SU-DHL-6 (cell line): ENCODE results near the gene PPARGC1A.

ENCODE experiments used
- H2AFZ ChIP-seq: fragments of 200-600 bp; sonication (generic); 2 replicates; pipeline ENCODE4 v1.6.1; 2014; ENCODE audit warnings: low read depth, mild to moderate bottlenecking, moderate library complexity, mixed read lengths, antibody characterized with exemption, low read length; ENCODE audit not compliant: severe bottlenecking
- H3F3A ChIP-seq: fragments of 200-600 bp; shearing (Covaris generic); 2 replicates; pipeline ENCODE4 v1.6.0; 2016; ENCODE audit warnings: antibody characterized with exemption, mild to moderate bottlenecking; ENCODE audit not compliant: insufficient read depth
- H3K27ac ChIP-seq: fragments of 200-600 bp; sonication (generic); 2 replicates; pipeline ENCODE4 v1.5.1; 2016; ENCODE audit warnings: low read depth, mild to moderate bottlenecking, low read length, moderate library complexity, mixed read lengths
- H3K27me3 ChIP-seq: fragments of 200-600 bp; sonication (generic), shearing (Covaris generic); 2 replicates; pipeline ENCODE4 v1.6.0; 2014; ENCODE audit warnings: mild to moderate bottlenecking, low read length
- H3K36me3 ChIP-seq: fragments of 200-600 bp; sonication (generic); 2 replicates; pipeline ENCODE4 v1.6.1; 2014; ENCODE audit warnings: mild to moderate bottlenecking, low read length, mixed read lengths
- H3K4me2 ChIP-seq: fragments of 300-600, 200-600 bp; shearing (Covaris generic), sonication (generic); 2 replicates; pipeline ENCODE4 v1.6.0; 2014; ENCODE audit warnings: low read length, low read depth, mild to moderate bottlenecking; ENCODE audit not compliant: poor library complexity, severe bottlenecking
- H3K4me3 ChIP-seq: fragments of 200-600 bp; sonication (generic); 2 replicates; pipeline ENCODE4 v1.5.1; 2014; ENCODE audit warnings: antibody characterized with exemption, low read length, mild to moderate bottlenecking, mixed read lengths; ENCODE audit not compliant: insufficient read depth, poor library complexity, severe bottlenecking
- H3K79me2 ChIP-seq: fragments of 200-600 bp; sonication (generic); 2 replicates; pipeline ENCODE4 v1.6.1; 2014; ENCODE audit warnings: mild to moderate bottlenecking, low read length, moderate library complexity; ENCODE audit not compliant: insufficient read depth
- H3K9ac ChIP-seq: fragments of 200-600 bp; sonication (generic); 2 replicates; pipeline ENCODE4 v1.7.0; 2014; ENCODE audit warnings: mild to moderate bottlenecking, low read length
- H3K9me2 ChIP-seq: fragments of 200-600 bp; sonication (generic); replicated peaks from 2 replicates; pipeline ENCODE4 v1.6.1; 2014; ENCODE audit warnings: low read length; ENCODE audit not compliant: insufficient read depth
- H3K9me3 ChIP-seq: fragments of 200-600 bp; sonication (generic); 2 replicates; pipeline ENCODE4 v1.6.1; 2014; ENCODE audit warnings: low read length, mixed read lengths; ENCODE audit not compliant: insufficient read depth
- H4K20me1 ChIP-seq: fragments of 200-600 bp; sonication (generic); 2 replicates; pipeline ENCODE4 v1.6.1; 2014; ENCODE audit warnings: low read depth, mild to moderate bottlenecking, antibody characterized with exemption, low read length, moderate library complexity, mixed read lengths
- CTCF ChIP-seq: fragments of 200-600 bp; sonication (generic); IDR thresholded peaks from one replicate; pipeline ENCODE4 v1.5.1; 2017; ENCODE audit warnings: antibody characterized with exemption, mild to moderate bottlenecking, low read length, moderate library complexity; ENCODE audit not compliant: insufficient read depth, poor library complexity, severe bottlenecking
- EZH2phosphoT487 ChIP-seq: fragments of 200-600 bp; sonication (generic), shearing (Covaris generic); conservative IDR thresholded peaks from 2 replicates; pipeline ENCODE4 v1.6.1; 2018; ENCODE audit warnings: mild to moderate bottlenecking, antibody characterized with exemption, low read length, moderate library complexity, mixed read lengths

The PPARGC1A gene

DNA sequence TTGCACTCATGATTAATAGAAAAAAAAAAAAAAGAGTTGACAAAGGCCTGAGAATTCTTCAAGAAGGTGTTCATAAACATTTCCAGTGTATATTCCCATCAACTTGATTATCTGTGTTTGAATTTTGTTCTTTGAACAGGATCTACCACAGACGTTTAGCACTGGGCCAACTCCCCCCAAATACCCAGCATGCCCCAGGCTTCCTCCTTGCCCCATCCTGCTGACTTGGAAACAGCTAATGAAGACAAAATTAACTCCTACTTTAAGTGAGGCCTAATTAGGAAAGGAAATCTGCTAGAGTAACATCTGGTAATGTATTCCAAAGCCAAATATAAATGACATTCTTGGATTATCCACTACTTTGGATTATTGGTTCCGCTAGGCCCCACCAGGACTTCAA, 52.5 kb downstream of the PPARGC1A start:
- TF ChIP-seq CTCF (no peak), EZH2phosphoT487 (no peak)
- Histone ChIP-seq H3K9me2 (no peaks in the 10 kb centered on the region), H3K9ac (no peak overlapping the region), H4K20me1 (no peaks in the 10 kb centered on the region), H3K4me3 (no peak overlapping the region), H3K9me3 (no peaks in the 10 kb centered on the region), H3K36me3 (no peaks in the 10 kb centered on the region), H2AFZ (no peak overlapping the region), H3K27ac (no peak overlapping the region), H3K4me2 (no peak overlapping the region), H3K79me2 (no peaks in the 10 kb centered on the region), H3K27me3 (no peaks in the 10 kb centered on the region), H3F3A (no peaks in the 10 kb centered on the region)

DNA sequence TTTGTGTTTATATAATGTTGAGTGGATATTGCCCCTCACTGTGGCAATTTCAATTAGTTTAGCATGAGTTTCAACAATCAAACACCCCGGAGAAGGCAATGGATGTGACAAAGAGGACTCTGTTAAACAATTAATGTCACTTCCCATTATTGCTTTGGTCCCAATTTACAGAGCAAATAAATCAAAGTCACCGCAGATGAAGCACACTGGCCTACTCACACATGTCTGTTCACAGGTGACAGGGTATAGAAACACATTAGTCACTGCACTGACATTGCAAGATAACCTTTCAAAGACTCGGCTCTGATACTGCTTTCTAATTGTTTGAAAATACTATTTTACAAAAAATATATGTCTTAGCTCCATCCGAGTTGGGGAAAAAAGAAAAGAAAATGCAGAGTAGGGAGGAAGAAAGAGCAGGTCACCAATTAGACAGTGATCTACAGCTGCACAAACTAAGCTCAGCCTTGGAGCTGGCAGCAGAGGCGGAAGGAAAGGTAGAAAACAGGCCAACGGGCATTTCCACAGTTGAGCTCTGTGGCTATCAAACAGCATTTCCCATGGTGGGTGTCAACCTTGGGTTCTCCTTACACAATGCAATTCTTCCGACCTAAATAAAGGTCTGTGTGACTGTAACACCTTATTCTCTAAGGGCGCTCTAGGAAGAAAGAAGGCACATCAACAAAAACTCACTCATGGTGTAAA, 53.9 kb downstream of the PPARGC1A start:
- Histone ChIP-seq H3K27ac (no peak overlapping the region), H2AFZ (no peak overlapping the region), H3K9me3 (no peaks in the 10 kb centered on the region), H3F3A (no peaks in the 10 kb centered on the region), H3K36me3 (no peaks in the 10 kb centered on the region), H4K20me1 (no peaks in the 10 kb centered on the region), H3K79me2 (no peaks in the 10 kb centered on the region), H3K27me3 (no peaks in the 10 kb centered on the region), H3K4me2 (no peak overlapping the region), H3K9ac (no peak overlapping the region), H3K9me2 (no peaks in the 10 kb centered on the region), H3K4me3 (no peak overlapping the region)
- TF ChIP-seq CTCF (no peak), EZH2phosphoT487 (no peak)

DNA sequence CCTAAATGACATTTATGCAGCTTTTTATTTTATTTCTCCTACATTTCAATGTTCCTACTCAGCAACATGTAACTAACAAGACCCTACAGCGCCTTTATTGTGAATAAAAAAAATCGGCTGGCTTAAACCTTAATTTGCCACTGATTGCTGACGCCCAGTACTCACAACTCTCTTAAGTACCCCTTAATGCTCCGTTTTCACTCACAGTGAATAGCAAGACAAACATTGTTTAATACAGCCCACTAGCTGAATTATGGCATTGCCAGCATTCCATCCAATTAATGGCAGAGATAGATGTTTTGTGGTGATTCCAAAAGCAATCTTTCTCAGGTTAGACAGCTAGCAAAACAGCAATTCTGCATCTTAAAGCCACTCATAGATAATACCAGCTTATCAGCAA, 61.1 kb downstream of the PPARGC1A start:
- Histone ChIP-seq H3K36me3 (no peaks in the 10 kb centered on the region), H3K9ac (no peak overlapping the region), H3F3A (no peaks in the 10 kb centered on the region), H2AFZ (no peak overlapping the region), H3K9me2 (no peaks in the 10 kb centered on the region), H3K9me3 (no peaks in the 10 kb centered on the region), H3K79me2 (no peaks in the 10 kb centered on the region), H3K4me2 (no peak overlapping the region), H4K20me1 (no peaks in the 10 kb centered on the region), H3K4me3 (no peak overlapping the region), H3K27me3 (no peaks in the 10 kb centered on the region), H3K27ac (no peak overlapping the region)
- TF ChIP-seq EZH2phosphoT487 (no peak), CTCF (no peak)
